Memory B cell (primary cell): ENCODE results near the gene LUZP1.
"Not testable (repeated sequence)": the region's sequence is repeated elsewhere in the genome, so short reads cannot be mapped to it uniquely, and the experiment has no call there.

Experiments used
- ATAC-seq: fragments of 150-1000 bp; cut with Tn5 transposase; 2 replicates; pipeline ENCODE4 v1.10.0; 2021; ENCODE audit warnings: low read depth, mild to moderate bottlenecking, moderate library complexity
- DNase-seq, 2 donors: peaks; one replicate each; pipeline ENCODE4 v3.0.0; 2022; ENCODE audit warnings: low spot score in 2 of 2
- H3K27ac Mint-ChIP-seq: one replicate; pipeline ENCODE4 v1.8.0; 2022; ENCODE audit warnings: mild to moderate bottlenecking, moderate library complexity, mixed read lengths
- H3K27me3 Mint-ChIP-seq: one replicate; pipeline ENCODE4 v1.8.0; 2022; ENCODE audit warnings: mixed read lengths
- H3K36me3 Mint-ChIP-seq: one replicate; pipeline ENCODE4 v1.8.0; 2022; ENCODE audit warnings: mild to moderate bottlenecking, mixed read lengths
- H3K4me1 Mint-ChIP-seq: one replicate; pipeline ENCODE4 v1.8.0; 2022; ENCODE audit warnings: mixed read lengths
- H3K4me3 Mint-ChIP-seq: one replicate; pipeline ENCODE4 v1.8.0; 2022; ENCODE audit warnings: mild to moderate bottlenecking, moderate library complexity, mixed read lengths
- H3K9me3 Mint-ChIP-seq: one replicate; pipeline ENCODE4 v1.8.0; 2022; ENCODE audit warnings: mixed read lengths

The LUZP1 gene

DNA sequence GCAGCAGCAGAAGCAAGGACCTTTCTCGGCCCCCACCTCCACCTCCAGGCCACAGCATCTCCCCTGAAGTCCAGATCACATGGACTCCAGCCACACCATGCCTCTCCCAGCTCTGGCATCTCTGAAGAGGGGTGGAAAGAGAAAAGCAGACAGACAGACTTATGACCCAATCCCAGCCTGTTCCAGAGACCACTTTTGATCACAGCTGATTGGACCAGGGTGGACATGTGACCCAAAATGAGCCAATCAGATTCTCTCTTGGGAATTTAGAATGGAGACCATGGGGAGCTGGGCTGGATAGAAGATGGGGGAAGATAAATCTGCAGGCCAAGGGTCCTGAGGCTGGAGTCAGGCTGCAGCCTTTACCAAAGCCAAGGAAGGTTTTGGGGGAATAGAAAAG is 32.2 kb upstream of the LUZP1 start:
- H3K36me3 Mint-ChIP-seq, result no peaks in the 10 kb centered on the region
- H3K9me3 Mint-ChIP-seq, result no peaks in the 10 kb centered on the region
- DNase-seq (no peak), ATAC-seq (no peak)
- no peak overlapping the region for H3K4me3 Mint-ChIP-seq
- H3K4me1 Mint-ChIP-seq, result no peaks in the 10 kb centered on the region
- no peak overlapping the region for H3K27ac Mint-ChIP-seq
- peaks cover 11% of the 10 kb centered on the region for H3K27me3 Mint-ChIP-seq

DNA sequence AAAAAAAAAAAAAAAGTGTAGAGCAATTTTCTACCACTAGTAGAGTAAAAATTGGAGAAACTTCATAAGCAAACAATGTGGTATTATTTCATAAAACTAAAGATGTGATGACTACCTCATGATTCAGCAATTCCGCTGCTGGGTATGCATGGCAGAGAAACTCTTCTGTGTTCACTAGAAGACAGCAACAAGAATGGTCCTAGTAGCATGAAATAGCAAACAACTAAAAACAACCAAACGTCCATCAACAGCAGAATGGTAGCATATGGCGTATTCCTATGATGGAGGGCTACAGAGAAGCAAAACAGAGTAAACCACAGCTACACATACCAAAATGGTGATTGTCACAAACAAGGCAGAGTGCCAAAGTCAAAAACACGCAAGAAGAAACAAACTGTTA is 29.7 kb upstream of the LUZP1 start:
- Mint-ChIP-seq H3K27ac (no peak overlapping the region), H3K4me1 (peaks cover 2% of the 10 kb centered on the region), H3K4me3 (no peak overlapping the region), H3K27me3 (peaks cover 6% of the 10 kb centered on the region), H3K36me3 (no peaks in the 10 kb centered on the region), H3K9me3 (no peaks in the 10 kb centered on the region)
- no peak for DNase-seq
- ATAC-seq, result no peak

- Mint-ChIP-seq H3K4me1 (peaks cover 2% of the 10 kb centered on the region), H3K4me3 (no peak overlapping the region), H3K27me3 (peaks cover 10% of the 10 kb centered on the region), H3K36me3 (no peaks in the 10 kb centered on the region), H3K27ac (no peak overlapping the region), H3K9me3 (no peaks in the 10 kb centered on the region)
- no peak for DNase-seq
- ATAC-seq, result no peak
These were observed 28.1 kb upstream of the LUZP1 start for GRCh38 chr1:23196627-23197328.

DNA sequence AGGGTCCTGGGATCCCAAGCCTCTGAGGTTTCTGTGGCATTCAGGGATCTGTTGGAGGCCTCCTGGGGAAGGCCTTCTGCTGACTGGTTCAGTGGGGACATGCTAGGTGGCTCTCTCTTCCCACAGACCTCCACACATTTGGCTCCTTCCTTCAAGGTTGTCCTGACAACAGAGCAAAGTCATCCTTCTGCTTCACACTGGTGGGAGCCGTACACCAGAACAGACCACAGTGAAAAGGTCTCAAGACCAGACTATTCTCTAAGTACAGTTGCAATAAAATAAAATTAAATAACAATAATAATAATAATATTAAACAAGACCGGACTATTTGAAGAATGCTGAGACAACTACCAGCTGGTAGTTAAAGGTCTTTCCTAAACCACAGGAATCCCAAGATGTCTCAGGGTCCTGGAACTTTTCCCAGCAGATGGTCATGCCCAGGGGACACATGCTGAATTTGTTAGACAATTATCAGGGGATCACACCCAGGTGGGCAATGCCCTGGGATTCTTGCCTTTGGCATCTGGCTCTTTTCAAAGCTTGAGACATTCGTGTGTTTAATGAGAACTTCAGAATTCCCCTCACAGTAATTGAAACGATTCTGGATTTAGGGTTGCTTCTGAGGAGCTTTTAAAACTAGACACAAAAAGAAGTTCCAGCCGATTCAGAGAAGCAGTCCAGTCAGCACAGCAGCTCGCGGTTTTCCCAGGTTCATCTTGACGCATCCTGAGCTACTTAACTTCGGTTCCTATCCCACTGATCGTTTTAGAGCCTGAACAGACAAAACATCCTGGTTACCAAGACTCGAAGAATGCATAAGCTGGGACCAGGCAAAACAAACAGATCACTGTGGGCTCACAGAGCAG is 25.7 kb upstream of the LUZP1 start:
- peaks cover 2% of the 10 kb centered on the region for H3K4me1 Mint-ChIP-seq
- peaks cover 13% of the 10 kb centered on the region for H3K27me3 Mint-ChIP-seq
- no peaks in the 10 kb centered on the region for H3K9me3 Mint-ChIP-seq
- H3K27ac Mint-ChIP-seq, result no peak overlapping the region
- DNase-seq (no peak), ATAC-seq (no peak)
- H3K36me3 Mint-ChIP-seq, result no peaks in the 10 kb centered on the region
- no peak overlapping the region for H3K4me3 Mint-ChIP-seq

GRCh38 chr1:23193391-23194118 is 24.9 kb upstream of the LUZP1 start:
- no peak for ATAC-seq
- peaks cover 2% of the 10 kb centered on the region for H3K4me1 Mint-ChIP-seq

GRCh38 chr1:23191199-23191598 is 22.5 kb upstream of the LUZP1 start:
- peaks cover 11% of the 10 kb centered on the region for H3K27me3 Mint-ChIP-seq
- DNase-seq (no peak), ATAC-seq (no peak)
- no peaks in the 10 kb centered on the region for H3K36me3 Mint-ChIP-seq
- H3K4me1 Mint-ChIP-seq, result peaks cover 2% of the 10 kb centered on the region
- H3K4me3 Mint-ChIP-seq, result no peak overlapping the region
- no peaks in the 10 kb centered on the region for H3K9me3 Mint-ChIP-seq
- H3K27ac Mint-ChIP-seq, result no peak overlapping the region

More at GRCh38 chr1:23193391-23194118, 24.9 kb upstream of the LUZP1 start:
- H3K4me3 Mint-ChIP-seq, result no peak overlapping the region
- peaks cover 13% of the 10 kb centered on the region for H3K27me3 Mint-ChIP-seq
- no peaks in the 10 kb centered on the region for H3K36me3 Mint-ChIP-seq
- no peak overlapping the region for H3K27ac Mint-ChIP-seq
- no peaks in the 10 kb centered on the region for H3K9me3 Mint-ChIP-seq
- DNase-seq, result no peak

GRCh38 chr1:23188936-23189452 is 20.3 kb upstream of the LUZP1 start:
- DNase-seq, H3K9me3 Mint-ChIP-seq, H3K4me1 Mint-ChIP-seq, H3K36me3 Mint-ChIP-seq, H3K4me3 Mint-ChIP-seq, H3K27ac Mint-ChIP-seq, ATAC-seq: not testable (repeated sequence)
- H3K27me3 Mint-ChIP-seq, result peaks cover 11% of the 10 kb centered on the region

- H3K9me3 Mint-ChIP-seq, result no peaks in the 10 kb centered on the region
- peaks cover 8% of the 10 kb centered on the region for H3K27me3 Mint-ChIP-seq
- H3K27ac Mint-ChIP-seq, result no peak overlapping the region
- H3K4me3 Mint-ChIP-seq, result no peak overlapping the region
- peaks cover 6% of the 10 kb centered on the region for H3K4me1 Mint-ChIP-seq
- DNase-seq, result no peak
- no peak for ATAC-seq
- H3K36me3 Mint-ChIP-seq, result no peaks in the 10 kb centered on the region
These were observed 19.8 kb upstream of the LUZP1 start for GRCh38 chr1:23188434-23188884.

- ATAC-seq, result no peak
- peaks cover 6% of the 10 kb centered on the region for H3K4me1 Mint-ChIP-seq
These were observed 19.0 kb upstream of the LUZP1 start for GRCh38 chr1:23187637-23188036.

DNA sequence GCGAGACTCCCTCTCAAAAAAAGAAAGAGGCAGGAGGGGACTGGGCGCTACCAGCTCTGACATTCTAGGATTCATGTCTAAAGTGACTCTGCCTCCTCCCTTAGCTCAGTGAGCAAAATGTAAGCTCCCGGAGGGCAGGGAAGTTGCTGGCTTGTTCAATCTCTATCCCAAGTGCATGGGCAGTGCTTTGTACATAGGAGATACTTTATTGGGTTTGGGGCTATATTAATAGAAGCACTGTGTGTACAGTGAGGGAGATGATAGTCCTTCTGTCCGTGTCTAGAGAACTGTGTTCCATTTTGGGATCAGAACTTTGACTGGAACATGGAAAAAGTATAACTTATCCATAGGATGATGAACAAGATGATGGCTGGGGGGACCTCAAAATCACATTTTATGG is 16.7 kb upstream of the LUZP1 start:
- no peak for DNase-seq
- H3K9me3 Mint-ChIP-seq, result no peaks in the 10 kb centered on the region
- peaks cover 6% of the 10 kb centered on the region for H3K4me1 Mint-ChIP-seq
- peaks cover 2% of the 10 kb centered on the region for H3K27me3 Mint-ChIP-seq
- no peak overlapping the region for H3K4me3 Mint-ChIP-seq
- ATAC-seq, result no peak
- H3K36me3 Mint-ChIP-seq, result no peaks in the 10 kb centered on the region
- no peak overlapping the region for H3K27ac Mint-ChIP-seq

More at GRCh38 chr1:23187637-23188036, 19.0 kb upstream of the LUZP1 start:
- Mint-ChIP-seq H3K9me3 (no peaks in the 10 kb centered on the region), H3K4me3 (no peak overlapping the region), H3K27me3 (peaks cover 3% of the 10 kb centered on the region), H3K27ac (no peak overlapping the region), H3K36me3 (no peaks in the 10 kb centered on the region)
- no peak for DNase-seq

DNA sequence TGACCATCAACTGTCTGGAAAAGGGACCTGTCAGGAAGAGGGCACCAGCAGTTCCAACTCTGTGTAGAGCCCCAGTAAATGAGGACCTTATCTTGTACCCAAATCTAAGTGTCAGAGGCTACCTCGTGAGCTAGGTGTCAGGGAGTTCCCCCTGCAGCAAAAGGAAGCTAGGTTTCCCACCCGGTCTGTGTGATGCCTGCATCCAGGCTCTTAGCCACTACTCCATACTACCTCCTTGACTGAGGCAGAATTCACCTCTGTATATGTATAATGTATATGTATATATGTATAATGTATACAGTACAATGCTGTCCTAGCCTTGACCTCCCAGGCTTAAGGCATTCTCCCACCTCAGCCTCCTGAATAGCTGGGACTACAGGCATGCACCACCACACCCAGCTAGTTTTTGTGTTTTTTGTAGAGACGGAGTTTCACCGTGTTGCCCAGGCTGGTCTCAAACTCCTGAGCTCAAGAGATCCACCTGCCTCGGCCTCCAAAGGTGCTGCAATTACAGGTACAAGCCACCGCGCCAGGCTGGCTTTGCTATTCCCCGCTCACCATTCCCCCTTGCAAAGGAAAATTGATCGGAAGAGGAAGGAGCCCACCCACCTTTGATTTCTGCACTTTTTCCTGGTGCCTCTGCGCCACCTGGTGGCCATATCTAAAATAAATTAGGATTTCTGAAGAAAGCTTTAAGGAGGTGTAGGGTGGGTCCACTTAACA is 15.7 kb upstream of the LUZP1 start:
- Mint-ChIP-seq H3K9me3 (no peaks in the 10 kb centered on the region), H3K27me3 (no peaks in the 10 kb centered on the region), H3K4me1 (peaks cover 6% of the 10 kb centered on the region), H3K36me3 (no peaks in the 10 kb centered on the region), H3K4me3 (peak overlapping the region; percentile 72), H3K27ac (no peak overlapping the region)
- ATAC-seq (peak; percentile 51), DNase-seq (peak; percentile 51 to 53)

- H3K36me3 Mint-ChIP-seq, result no peaks in the 10 kb centered on the region
- H3K4me3 Mint-ChIP-seq, result no peak overlapping the region
- ATAC-seq, result no peak
- peaks cover 27% of the 10 kb centered on the region for H3K4me1 Mint-ChIP-seq
- H3K27ac Mint-ChIP-seq, result no peak overlapping the region
- DNase-seq, result no peak
- no peaks in the 10 kb centered on the region for H3K9me3 Mint-ChIP-seq
- H3K27me3 Mint-ChIP-seq, result no peaks in the 10 kb centered on the region
These were observed 11.2 kb upstream of the LUZP1 start for GRCh38 chr1:23179862-23180261.

DNA sequence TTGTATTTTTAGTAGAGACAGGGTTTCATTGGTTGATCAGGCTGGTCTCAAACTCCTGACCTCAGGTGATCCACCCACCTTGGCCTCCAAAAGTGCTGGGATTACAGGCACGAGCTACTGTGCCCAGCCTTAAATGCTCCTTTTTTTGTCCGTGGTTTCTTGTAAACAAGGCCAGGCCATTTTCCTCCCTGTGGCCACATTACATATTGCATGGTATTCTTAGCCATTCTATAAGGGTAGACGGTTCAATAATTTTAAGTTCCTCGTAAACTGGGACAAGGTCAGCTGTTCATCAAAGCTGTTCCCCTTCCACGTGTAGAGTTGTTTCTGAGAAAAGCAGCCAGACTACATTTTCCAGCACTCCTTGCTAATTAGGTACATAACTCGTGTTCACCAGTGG is 10.3 kb upstream of the LUZP1 start:
- Mint-ChIP-seq H3K9me3 (peaks cover 2% of the 10 kb centered on the region), H3K27me3 (no peaks in the 10 kb centered on the region), H3K4me3 (peak overlapping the region; percentile 39), H3K36me3 (no peaks in the 10 kb centered on the region), H3K27ac (no peak overlapping the region), H3K4me1 (peaks cover 27% of the 10 kb centered on the region)
- ATAC-seq, result no peak
- DNase-seq, result no peak
